Osteoblast (primary cell): ENCODE results near the gene PSMF1. TPM values are rescaled to one million over a fixed set of nuclear protein-coding genes. Genes with fewer than 3 reads are reported as not detected.

Experiments
- DNase-seq: peaks from one replicate; pipeline ENCODE4 v3.0.0; 2011; ENCODE audit warnings: low spot score, mixed read lengths; ENCODE audit not compliant: insufficient read length; ENCODE audit errors: missing footprints
- H2AFZ ChIP-seq: 2 replicates; pipeline ENCODE4 v1.6.0; 2011; ENCODE audit warnings: mild to moderate bottlenecking, low read length
- H3K27ac ChIP-seq: 2 replicates; pipeline ENCODE4 v1.5.1; 2011; ENCODE audit warnings: mild to moderate bottlenecking, low read depth, low read length, moderate library complexity
- H3K27me3 ChIP-seq: 2 replicates; pipeline ENCODE4 v1.6.0; 2012; ENCODE audit warnings: mild to moderate bottlenecking, control low read depth, inconsistent platforms, low read length, moderate library complexity; ENCODE audit not compliant: insufficient read depth
- H3K36me3 ChIP-seq: 2 replicates; pipeline ENCODE4 v1.5.1; 2011; ENCODE audit warnings: mild to moderate bottlenecking, low read length, control low read depth, moderate library complexity; ENCODE audit not compliant: insufficient read depth
- H3K4me1 ChIP-seq: 2 replicates; pipeline ENCODE4 v1.5.1; 2011; ENCODE audit warnings: mild to moderate bottlenecking, low read length, control low read depth, moderate library complexity; ENCODE audit not compliant: insufficient read depth
- H3K4me2 ChIP-seq: 2 replicates; pipeline ENCODE4 v1.6.0; 2011; ENCODE audit warnings: mild to moderate bottlenecking, low read length; ENCODE audit not compliant: insufficient read depth
- H3K4me3 ChIP-seq: fragments of 200-600 bp; sonication (generic); 3 replicates; pipeline ENCODE4 v1.5.1; 2012; ENCODE audit warnings: mild to moderate bottlenecking, low read length, inconsistent platforms; ENCODE audit not compliant: insufficient read depth
- H3K79me2 ChIP-seq: 2 replicates; pipeline ENCODE4 v1.6.0; 2012; ENCODE audit warnings: mild to moderate bottlenecking, low read length, control low read depth, inconsistent platforms; ENCODE audit not compliant: insufficient read depth
- H3K9me3 ChIP-seq: 2 replicates; pipeline ENCODE4 v1.5.1; 2011; ENCODE audit warnings: low read depth, low read length, control low read depth
- H4K20me1 ChIP-seq: 2 replicates; pipeline ENCODE4 v1.6.0; 2012; ENCODE audit warnings: mild to moderate bottlenecking, low read length, control low read depth; ENCODE audit not compliant: insufficient read depth
- CTCF ChIP-seq: IDR thresholded peaks from 2 replicates; pipeline ENCODE4 v1.5.1; 2011; ENCODE audit warnings: mild to moderate bottlenecking, low read depth, low read length, moderate library complexity; ENCODE audit errors: extremely low read depth
- total RNA-seq: library from RNA; depleted of rRNA; stranded (reverse); fragments of >200 nt; gene quantifications from 2 replicates; pipeline ENCODE4 v1.2.3, GENCODE V29; 2012

Gene PSMF1
- total RNA-seq, 1 donor, result 61.2 TPM

DNA sequence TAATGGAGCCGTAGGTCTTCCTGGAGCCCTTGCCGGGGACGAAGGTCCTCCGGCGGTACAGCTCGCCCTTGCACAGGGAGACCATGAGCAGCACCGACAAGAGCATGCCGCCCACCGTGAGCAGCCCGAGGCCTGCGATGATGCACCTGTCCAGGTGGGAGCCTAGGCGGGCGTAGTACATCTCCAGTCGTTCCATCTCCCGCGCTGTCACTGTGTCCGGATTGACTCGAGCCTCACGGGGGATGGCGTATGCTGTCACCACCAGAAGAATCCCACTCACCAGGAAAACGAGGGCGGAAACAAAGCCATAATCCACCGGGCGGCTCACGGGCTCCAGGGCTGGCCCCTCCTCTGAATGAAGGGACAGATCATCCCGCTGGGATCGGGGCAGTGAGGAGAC lies 62.5 kb downstream of the PSMF1 start:
- no peaks in the 10 kb centered on the region for H3K36me3 ChIP-seq
- no peaks in the 10 kb centered on the region for H4K20me1 ChIP-seq
- H3K4me1 ChIP-seq, result no peaks in the 10 kb centered on the region
- no peak overlapping the region for H3K27ac ChIP-seq
- no peaks in the 10 kb centered on the region for H3K9me3 ChIP-seq
- TF ChIP-seq CTCF, result no peak
- no peak overlapping the region for H3K4me3 ChIP-seq
- H3K79me2 ChIP-seq, result no peaks in the 10 kb centered on the region
- no peak overlapping the region for H2AFZ ChIP-seq
- DNase-seq, result no peak
- H3K27me3 ChIP-seq, result peaks cover 22% of the 10 kb centered on the region
- no peak overlapping the region for H3K4me2 ChIP-seq

GRCh38 chr20:1182106-1182505 lies 63.7 kb downstream of the PSMF1 start:
- H3K4me1 ChIP-seq, result no peaks in the 10 kb centered on the region
- H3K27ac ChIP-seq, result no peak overlapping the region
- H3K27me3 ChIP-seq, result peaks cover 31% of the 10 kb centered on the region
- peak; percentile 80 for DNase-seq
- no peaks in the 10 kb centered on the region for H4K20me1 ChIP-seq
- no peak overlapping the region for H3K4me3 ChIP-seq
- no peaks in the 10 kb centered on the region for H3K79me2 ChIP-seq
- no peak overlapping the region for H3K4me2 ChIP-seq
- TF ChIP-seq CTCF, result no peak
- no peaks in the 10 kb centered on the region for H3K36me3 ChIP-seq
- H3K9me3 ChIP-seq, result no peaks in the 10 kb centered on the region
- no peak overlapping the region for H2AFZ ChIP-seq

DNA sequence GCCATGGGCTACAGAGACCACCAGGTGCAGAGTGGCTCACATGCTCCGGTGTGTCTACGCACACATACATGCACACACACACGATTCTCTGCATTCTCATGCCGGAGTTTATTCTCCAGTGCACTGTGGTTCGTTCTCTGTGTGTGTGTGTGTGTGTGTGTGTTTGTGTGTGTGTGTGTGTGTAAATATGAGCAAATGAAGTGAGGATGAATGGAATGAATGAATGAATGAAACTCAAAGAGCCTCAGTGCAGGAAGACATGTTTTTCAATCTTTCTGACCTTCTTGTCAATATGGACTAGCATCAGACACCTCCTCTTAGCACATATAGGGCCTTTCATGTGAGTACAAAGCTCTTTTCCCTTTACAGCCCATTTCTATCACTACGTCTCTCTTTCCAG lies 64.8 kb downstream of the PSMF1 start:
- no peak overlapping the region for H3K4me2 ChIP-seq
- H4K20me1 ChIP-seq, result no peaks in the 10 kb centered on the region
- no peaks in the 10 kb centered on the region for H3K79me2 ChIP-seq
- H3K27me3 ChIP-seq, result peaks cover 35% of the 10 kb centered on the region
- no peak overlapping the region for H3K4me3 ChIP-seq
- no peak overlapping the region for H3K27ac ChIP-seq
- no peak for DNase-seq
- no peak for TF ChIP-seq CTCF
- H3K9me3 ChIP-seq, result no peaks in the 10 kb centered on the region
- no peaks in the 10 kb centered on the region for H3K36me3 ChIP-seq
- H2AFZ ChIP-seq, result no peak overlapping the region
- H3K4me1 ChIP-seq, result no peaks in the 10 kb centered on the region

DNA sequence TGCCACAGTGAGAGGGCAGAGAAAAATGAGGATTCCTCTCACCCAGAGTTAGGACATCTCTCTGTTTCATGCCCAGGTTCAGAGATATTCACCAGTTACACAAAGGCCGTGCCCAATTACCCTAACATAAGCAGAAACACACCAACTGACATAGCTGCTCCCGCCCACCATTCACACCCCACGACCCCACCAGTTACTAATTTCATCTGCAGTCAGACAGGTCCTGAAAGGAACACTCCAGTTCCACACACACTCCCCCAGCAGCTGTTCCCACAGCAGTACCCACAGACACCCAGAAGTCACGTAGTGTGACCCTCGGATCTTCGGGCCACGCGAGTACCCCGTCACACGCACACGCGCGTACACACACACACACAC lies 65.8 kb downstream of the PSMF1 start:
- Histone ChIP-seq H3K4me1 (no peaks in the 10 kb centered on the region), H3K27me3 (peaks cover 40% of the 10 kb centered on the region), H3K4me2 (no peak overlapping the region), H3K9me3 (no peaks in the 10 kb centered on the region), H3K27ac (no peak overlapping the region), H2AFZ (no peak overlapping the region), H3K4me3 (no peak overlapping the region), H4K20me1 (no peaks in the 10 kb centered on the region), H3K79me2 (no peaks in the 10 kb centered on the region), H3K36me3 (no peaks in the 10 kb centered on the region)
- no peak for DNase-seq
- TF ChIP-seq CTCF, result no peak
